ENCODE measurements around the gene PAX5.

GRCh38 chr9:36999728-37000333 lies 34.2 kb downstream of the PAX5 start:
- no peak for TF ChIP-seq CTCF (conservative IDR thresholded peaks at IDR 0.05 in 1 of 2, IDR thresholded peaks at IDR 0.05 in 1 of 2; ENCODE audit: low read depth in 1 of 2, low read length in 2 of 2)
- no peak for TF ChIP-seq EZH2 (IDR thresholded peaks at IDR 0.05; ENCODE audit: low read length, missing control alignments)
